Measurements from ENCODE around the gene UBASH3B.

DNA sequence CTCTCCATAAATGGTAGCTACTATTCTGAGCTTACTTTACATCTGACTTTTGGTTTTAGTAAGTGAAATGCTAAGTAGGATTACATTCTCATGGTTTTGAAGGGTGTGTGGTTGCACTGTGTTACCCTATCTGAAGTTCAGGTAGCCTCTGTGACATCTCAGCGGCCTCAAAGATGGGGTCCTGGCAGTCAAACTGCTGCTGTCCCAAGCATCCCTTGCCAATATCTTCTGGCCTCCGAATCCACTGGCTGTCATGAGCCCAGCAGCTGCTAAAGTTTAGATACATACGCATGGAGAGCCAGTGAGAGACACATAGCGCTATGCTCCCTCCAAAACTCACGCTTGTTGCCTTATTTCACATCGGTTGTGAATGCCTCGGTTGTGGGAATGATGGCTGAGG is 34.9 kb downstream of the UBASH3B start:
- TF ChIP-seq POLR2AphosphoS5 (IDR thresholded peaks at IDR 0.05; ENCODE audit: low read depth, low read length), result no peak
- no peak for TF ChIP-seq SIN3A (IDR thresholded peaks at IDR 0.05; ENCODE audit: borderline replicate concordance, insufficient read depth, low read length)
- no peak for TF ChIP-seq TAF1 (IDR thresholded peaks at IDR 0.05; ENCODE audit: borderline replicate concordance, insufficient read depth, low read length)
- TF ChIP-seq, protein P1, sequence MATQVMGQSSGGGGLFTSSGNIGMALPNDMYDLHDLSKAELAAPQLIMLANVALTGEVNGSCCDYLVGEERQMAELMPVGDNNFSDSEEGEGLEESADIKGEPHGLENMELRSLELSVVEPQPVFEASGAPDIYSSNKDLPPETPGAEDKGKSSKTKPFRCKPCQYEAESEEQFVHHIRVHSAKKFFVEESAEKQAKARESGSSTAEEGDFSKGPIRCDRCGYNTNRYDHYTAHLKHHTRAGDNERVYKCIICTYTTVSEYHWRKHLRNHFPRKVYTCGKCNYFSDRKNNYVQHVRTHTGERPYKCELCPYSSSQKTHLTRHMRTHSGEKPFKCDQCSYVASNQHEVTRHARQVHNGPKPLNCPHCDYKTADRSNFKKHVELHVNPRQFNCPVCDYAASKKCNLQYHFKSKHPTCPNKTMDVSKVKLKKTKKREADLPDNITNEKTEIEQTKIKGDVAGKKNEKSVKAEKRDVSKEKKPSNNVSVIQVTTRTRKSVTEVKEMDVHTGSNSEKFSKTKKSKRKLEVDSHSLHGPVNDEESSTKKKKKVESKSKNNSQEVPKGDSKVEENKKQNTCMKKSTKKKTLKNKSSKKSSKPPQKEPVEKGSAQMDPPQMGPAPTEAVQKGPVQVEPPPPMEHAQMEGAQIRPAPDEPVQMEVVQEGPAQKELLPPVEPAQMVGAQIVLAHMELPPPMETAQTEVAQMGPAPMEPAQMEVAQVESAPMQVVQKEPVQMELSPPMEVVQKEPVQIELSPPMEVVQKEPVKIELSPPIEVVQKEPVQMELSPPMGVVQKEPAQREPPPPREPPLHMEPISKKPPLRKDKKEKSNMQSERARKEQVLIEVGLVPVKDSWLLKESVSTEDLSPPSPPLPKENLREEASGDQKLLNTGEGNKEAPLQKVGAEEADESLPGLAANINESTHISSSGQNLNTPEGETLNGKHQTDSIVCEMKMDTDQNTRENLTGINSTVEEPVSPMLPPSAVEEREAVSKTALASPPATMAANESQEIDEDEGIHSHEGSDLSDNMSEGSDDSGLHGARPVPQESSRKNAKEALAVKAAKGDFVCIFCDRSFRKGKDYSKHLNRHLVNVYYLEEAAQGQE (IDR thresholded peaks at IDR 0.05; ENCODE audit: insufficient read depth in 1 of 2, low read depth in 2 of 2, low read length in 2 of 2), result no peak

Data from PFSK-1 (cell line).